GM20000 (cell line): ENCODE results near the gene OPN3.

ENCODE experiments used
- DNase-seq: peaks from one replicate; pipeline ENCODE4 v3.0.0; 2012; ENCODE audit warnings: low spot score
- TF ChIP-seq, protein P1 (sequence below): IDR thresholded peaks from 2 replicates; pipeline ENCODE4 v1.5.1; 2012; ENCODE audit warnings: mild to moderate bottlenecking, control low read depth; ENCODE audit errors: extremely low read depth, missing control alignments

The OPN3 gene

DNA sequence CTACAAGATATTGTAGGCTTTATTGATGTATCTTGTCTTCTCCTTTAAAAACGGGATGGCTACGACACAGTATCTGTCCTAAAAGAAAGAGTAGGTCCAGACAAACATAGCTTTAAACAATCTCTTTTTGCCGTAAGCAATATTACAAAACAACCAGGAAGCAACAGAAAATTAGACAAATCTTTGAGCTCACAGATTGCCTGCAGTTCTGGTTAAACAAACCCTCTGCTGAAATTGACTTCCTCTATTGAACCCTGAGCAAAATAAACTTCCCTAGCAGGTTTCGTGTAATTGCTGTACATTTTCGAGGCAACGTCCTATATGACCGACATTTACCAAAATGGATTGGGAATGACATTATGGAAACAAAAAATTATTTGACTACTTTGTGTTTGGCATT lies 50.6 kb downstream of the OPN3 start:
- no peak for DNase-seq
- TF ChIP-seq, protein P1, sequence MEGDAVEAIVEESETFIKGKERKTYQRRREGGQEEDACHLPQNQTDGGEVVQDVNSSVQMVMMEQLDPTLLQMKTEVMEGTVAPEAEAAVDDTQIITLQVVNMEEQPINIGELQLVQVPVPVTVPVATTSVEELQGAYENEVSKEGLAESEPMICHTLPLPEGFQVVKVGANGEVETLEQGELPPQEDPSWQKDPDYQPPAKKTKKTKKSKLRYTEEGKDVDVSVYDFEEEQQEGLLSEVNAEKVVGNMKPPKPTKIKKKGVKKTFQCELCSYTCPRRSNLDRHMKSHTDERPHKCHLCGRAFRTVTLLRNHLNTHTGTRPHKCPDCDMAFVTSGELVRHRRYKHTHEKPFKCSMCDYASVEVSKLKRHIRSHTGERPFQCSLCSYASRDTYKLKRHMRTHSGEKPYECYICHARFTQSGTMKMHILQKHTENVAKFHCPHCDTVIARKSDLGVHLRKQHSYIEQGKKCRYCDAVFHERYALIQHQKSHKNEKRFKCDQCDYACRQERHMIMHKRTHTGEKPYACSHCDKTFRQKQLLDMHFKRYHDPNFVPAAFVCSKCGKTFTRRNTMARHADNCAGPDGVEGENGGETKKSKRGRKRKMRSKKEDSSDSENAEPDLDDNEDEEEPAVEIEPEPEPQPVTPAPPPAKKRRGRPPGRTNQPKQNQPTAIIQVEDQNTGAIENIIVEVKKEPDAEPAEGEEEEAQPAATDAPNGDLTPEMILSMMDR = no peak

DNA sequence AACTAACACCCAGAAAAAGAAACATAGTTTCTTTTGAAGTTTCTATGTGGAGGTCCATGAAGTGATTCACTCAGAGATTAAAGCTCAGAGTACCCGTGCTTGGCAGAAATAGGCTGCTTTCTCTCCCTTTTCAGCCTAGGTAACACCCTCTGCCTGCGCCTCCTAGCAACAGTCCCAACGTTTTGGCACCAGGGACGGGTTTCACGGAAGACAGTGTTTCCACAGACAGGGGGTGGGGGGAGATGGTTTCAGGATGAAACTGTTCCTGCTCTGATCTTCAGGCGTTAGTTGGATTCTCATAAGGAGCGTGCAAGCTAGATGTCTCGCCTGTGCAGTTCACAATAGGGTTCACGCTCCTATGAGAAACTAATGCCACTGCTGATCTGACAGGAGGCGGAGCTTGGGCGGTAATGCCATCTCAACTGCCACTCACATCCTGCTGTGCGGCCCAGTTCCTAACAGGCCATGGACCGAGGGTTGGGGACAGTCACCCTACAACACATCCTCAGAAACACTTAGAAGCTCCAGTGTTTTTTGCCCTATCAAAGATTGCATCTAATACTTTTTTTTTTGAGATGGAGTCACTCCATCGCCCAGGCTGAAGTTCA lies 53.2 kb downstream of the OPN3 start:
- no peak for DNase-seq
- TF ChIP-seq, protein P1 = no peak

DNA sequence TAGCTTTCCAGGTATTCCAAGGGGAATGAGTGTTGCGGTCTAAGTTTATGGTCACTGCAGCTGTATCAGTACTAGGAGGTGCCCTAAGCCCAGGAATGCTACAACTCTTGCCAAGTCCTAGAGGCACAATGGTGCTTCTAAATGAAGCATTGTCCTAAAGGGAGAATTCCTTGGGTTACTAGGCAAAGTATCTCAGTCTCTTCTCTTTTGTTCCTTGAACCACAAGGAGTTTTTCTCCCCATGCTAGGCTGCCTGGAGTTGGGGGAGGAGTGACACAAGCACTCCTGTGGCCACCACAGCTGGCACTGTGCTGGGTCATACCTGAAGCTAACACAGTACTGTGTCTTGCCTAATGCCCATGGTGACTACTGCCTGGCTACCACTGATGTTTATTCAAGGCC lies 57.2 kb downstream of the OPN3 start:
- TF ChIP-seq, protein P1 = no peak
- no peak for DNase-seq

DNA sequence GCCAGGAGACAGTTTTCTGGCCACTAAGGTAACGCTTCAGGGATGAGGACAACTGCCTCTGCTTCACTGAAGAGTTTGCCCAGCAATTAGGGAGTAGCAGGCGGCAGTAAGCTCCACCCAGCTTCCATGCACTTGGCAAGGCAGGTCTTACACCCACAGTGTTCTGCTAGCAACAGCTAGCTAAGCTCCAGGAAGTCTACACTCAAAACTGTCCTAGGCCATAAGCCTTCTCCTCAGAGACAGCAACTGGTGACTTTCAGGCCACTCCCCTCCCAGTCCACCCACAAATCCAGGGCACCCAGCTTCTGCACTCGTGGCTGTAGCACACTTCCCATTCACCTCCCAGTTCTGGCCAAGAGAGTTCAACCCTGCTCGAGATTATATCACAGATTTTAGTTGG lies 60.7 kb downstream of the OPN3 start:
- TF ChIP-seq, protein P1 = no peak
- no peak for DNase-seq

DNA sequence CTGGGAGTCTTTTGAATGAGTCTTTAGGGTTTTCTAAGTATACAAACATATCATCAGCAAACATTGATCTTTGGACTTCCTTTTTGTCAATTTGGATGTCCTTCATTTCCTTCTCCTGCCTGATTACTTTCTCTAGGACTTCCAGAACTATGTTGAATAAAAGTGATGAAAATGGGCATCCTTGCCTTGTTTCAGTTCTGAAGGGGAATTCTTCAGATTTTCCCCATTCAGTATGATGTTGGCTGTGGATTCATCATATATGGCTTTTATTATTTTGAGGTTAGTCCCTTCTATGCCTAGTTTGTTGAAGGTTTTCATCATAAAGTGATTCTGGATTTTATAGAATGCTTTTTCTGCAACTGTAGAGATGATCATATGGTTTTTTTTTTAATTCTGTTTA lies 66.0 kb downstream of the OPN3 start:
- TF ChIP-seq, protein P1 = no peak
- no peak for DNase-seq

DNA sequence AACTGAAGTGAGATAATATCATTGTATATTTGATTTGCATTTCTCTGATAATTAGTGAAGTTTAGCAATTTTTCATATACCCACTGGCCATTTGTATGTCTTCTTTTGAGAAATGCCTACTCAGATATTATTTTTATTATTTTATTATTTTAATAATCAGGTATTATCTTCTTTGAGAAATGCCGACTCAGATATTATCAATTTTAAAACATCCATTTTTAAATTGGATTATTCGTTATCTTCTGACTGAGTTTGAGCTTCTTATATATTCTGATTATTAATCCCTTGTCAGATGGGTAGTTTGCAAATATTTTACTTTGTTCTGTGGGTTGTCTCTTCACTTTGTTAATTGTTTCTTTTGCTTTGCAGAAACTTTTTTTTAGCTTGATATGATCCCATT lies 70.3 kb downstream of the OPN3 start:
- TF ChIP-seq, protein P1 = no peak
- no peak for DNase-seq

DNA sequence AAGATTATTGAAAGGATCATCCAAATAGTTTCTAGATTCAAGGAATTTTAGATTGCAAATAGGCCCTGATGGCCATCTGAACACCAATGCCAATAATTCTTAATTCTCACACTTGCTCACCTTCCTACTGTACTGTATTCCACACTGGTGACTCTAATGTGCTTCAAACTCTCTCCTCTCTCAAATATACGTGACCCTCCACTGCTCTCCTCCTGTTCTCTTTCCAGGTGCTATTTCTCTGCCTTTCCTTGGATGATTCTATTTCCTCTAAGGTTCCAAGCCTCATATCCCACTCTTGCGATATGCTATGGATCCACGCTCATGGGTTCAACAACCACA lies 79.4 kb downstream of the OPN3 start:
- no peak for DNase-seq
- TF ChIP-seq, protein P1 = no peak
